Astrocyte (in vitro differentiated cells and primary cell): ENCODE data around the gene POU5F1. TPM values are rescaled to one million over a fixed set of nuclear protein-coding genes. Genes with fewer than 3 reads are reported as not detected.
A peak's percentile ranks its signal among the peaks of the same experiment; 100 is the strongest.

Experiments used
- DNase-seq: peaks from one replicate; pipeline ENCODE4 v3.0.0-alpha.2; 2010; ENCODE audit warnings: low read depth
- FAIRE-seq: peaks from 2 replicates; lab custom pipeline; 2011; peaks lifted over from hg19 to GRCh38; lab: Jason Lieb, UNC
- H2AFZ ChIP-seq: 2 replicates; pipeline ENCODE4 v1.6.0; 2012; ENCODE audit warnings: low read depth, low read length, inconsistent platforms
- H3K27ac ChIP-seq: 2 replicates; pipeline ENCODE4 v1.5.1; 2011; ENCODE audit warnings: low read depth, low read length, inconsistent platforms
- H3K27me3 ChIP-seq: 2 replicates; pipeline ENCODE4 v1.6.0; 2011; ENCODE audit warnings: low read length, inconsistent platforms; ENCODE audit not compliant: insufficient read depth
- H3K36me3 ChIP-seq: 2 replicates; pipeline ENCODE4 v1.5.1; 2011; ENCODE audit warnings: low read length, inconsistent platforms; ENCODE audit not compliant: insufficient read depth
- H3K4me1 ChIP-seq: 2 replicates; pipeline ENCODE4 v1.5.1; 2011; ENCODE audit warnings: low read length, inconsistent platforms; ENCODE audit not compliant: insufficient read depth
- H3K4me2 ChIP-seq: 2 replicates; pipeline ENCODE4 v1.6.0; 2012; ENCODE audit warnings: low read length, inconsistent platforms
- H3K4me3 ChIP-seq: 2 replicates; pipeline ENCODE4 v1.5.1; 2011; ENCODE audit warnings: low read depth, mild to moderate bottlenecking, low read length, inconsistent platforms; ENCODE audit not compliant: insufficient read depth
- H3K79me2 ChIP-seq: 2 replicates; pipeline ENCODE4 v1.6.0; 2012; ENCODE audit warnings: mild to moderate bottlenecking, low read length, inconsistent platforms; ENCODE audit not compliant: insufficient read depth
- H3K9ac ChIP-seq: 2 replicates; pipeline ENCODE4 v1.6.0; 2012; ENCODE audit warnings: mild to moderate bottlenecking, low read length, inconsistent platforms
- H3K9me3 ChIP-seq: 2 replicates; pipeline ENCODE4 v1.5.1; 2012; ENCODE audit warnings: low read depth, mild to moderate bottlenecking, low read length, inconsistent platforms; ENCODE audit not compliant: insufficient read depth
- H4K20me1 ChIP-seq: 2 replicates; pipeline ENCODE4 v1.6.0; 2012; ENCODE audit warnings: low read length, inconsistent platforms; ENCODE audit not compliant: insufficient read depth
- H3K27ac Mint-ChIP-seq: one replicate; pipeline ENCODE4 v1.8.0; 2021; ENCODE audit warnings: mild to moderate bottlenecking, mixed read lengths; ENCODE audit not compliant: unreplicated experiment
- H3K27me3 Mint-ChIP-seq: one replicate; pipeline ENCODE4 v1.8.0; 2021; ENCODE audit warnings: low read depth, mixed read lengths; ENCODE audit not compliant: unreplicated experiment
- H3K36me3 Mint-ChIP-seq: one replicate; pipeline ENCODE4 v1.8.0; 2021; ENCODE audit warnings: low read depth, mixed read lengths; ENCODE audit not compliant: unreplicated experiment
- H3K4me1 Mint-ChIP-seq: one replicate; pipeline ENCODE4 v1.8.0; 2021; ENCODE audit warnings: low read depth, mixed read lengths; ENCODE audit not compliant: unreplicated experiment
- H3K4me3 Mint-ChIP-seq: one replicate; pipeline ENCODE4 v1.8.0; 2021; ENCODE audit warnings: mild to moderate bottlenecking, moderate library complexity, mixed read lengths; ENCODE audit not compliant: unreplicated experiment
- H3K9me3 Mint-ChIP-seq: one replicate; pipeline ENCODE4 v1.8.0; 2021; ENCODE audit warnings: mild to moderate bottlenecking, mixed read lengths; ENCODE audit not compliant: unreplicated experiment
- CTCF ChIP-seq: IDR thresholded peaks from 2 replicates; pipeline ENCODE4 v1.5.1; 2011; ENCODE audit warnings: low read depth, mild to moderate bottlenecking, inconsistent platforms, low read length, moderate library complexity; ENCODE audit not compliant: insufficient read depth
- EZH2 ChIP-seq: IDR thresholded peaks from 2 replicates; pipeline ENCODE4 v1.6.1; 2012; ENCODE audit warnings: mild to moderate bottlenecking, low read length, inconsistent platforms; ENCODE audit not compliant: insufficient read depth
- total RNA-seq: library from RNA; stranded (reverse); gene quantifications from 2 replicates; pipeline ENCODE4 v1.2.1, GENCODE V29; 2021

The POU5F1 gene
- total RNA-seq, 1 donor from 2014 or later: 5.4 TPM

- no peak overlapping the region for H3K9ac ChIP-seq
- FAIRE-seq (no peak), DNase-seq (no peak)
- H3K4me3 ChIP-seq: no peak overlapping the region
- TF ChIP-seq EZH2 (no peak), CTCF (no peak)
- H3K9me3 ChIP-seq: no peaks in the 10 kb centered on the region
- peaks cover 13% of the 10 kb centered on the region for H3K4me1 ChIP-seq
- Mint-ChIP-seq H3K36me3 (peaks cover 3% of the 10 kb centered on the region), H3K4me3 (no peak overlapping the region), H3K27ac (no peak overlapping the region), H3K27me3 (peaks cover 11% of the 10 kb centered on the region), H3K9me3 (no peaks in the 10 kb centered on the region), H3K4me1 (peaks cover 2% of the 10 kb centered on the region)
- H3K27ac ChIP-seq: no peak overlapping the region
- H3K4me2 ChIP-seq: no peak overlapping the region
- no peaks in the 10 kb centered on the region for H3K27me3 ChIP-seq
- H3K36me3 ChIP-seq: no peaks in the 10 kb centered on the region
- peaks cover 16% of the 10 kb centered on the region for H3K79me2 ChIP-seq
- no peaks in the 10 kb centered on the region for H4K20me1 ChIP-seq
- H2AFZ ChIP-seq: no peak overlapping the region
Observed at GRCh38 chr6:31161216-31162126, 9.0 kb downstream of the POU5F1 start.

- Histone ChIP-seq H3K9ac (peak overlapping the region; percentile 82), H3K4me3 (peak overlapping the region; percentile 77), H3K4me1 (peaks cover 13% of the 10 kb centered on the region), H3K27me3 (no peaks in the 10 kb centered on the region), H3K9me3 (no peaks in the 10 kb centered on the region), H3K4me2 (peak overlapping the region; percentile 93), H4K20me1 (no peaks in the 10 kb centered on the region), H2AFZ (peak overlapping the region; percentile 92), H3K79me2 (peaks cover 16% of the 10 kb centered on the region), H3K27ac (peak overlapping the region; percentile 34), H3K36me3 (no peaks in the 10 kb centered on the region)
- peaks cover 2% of the 10 kb centered on the region for H3K4me1 Mint-ChIP-seq
- peaks cover 7% of the 10 kb centered on the region for H3K36me3 Mint-ChIP-seq
- peaks cover 6% of the 10 kb centered on the region for H3K27me3 Mint-ChIP-seq
- DNase-seq (peak; percentile 10), FAIRE-seq (no peak)
- peak overlapping the region; percentile 91 for H3K4me3 Mint-ChIP-seq
- peak overlapping the region; percentile 1 for H3K27ac Mint-ChIP-seq
- no peaks in the 10 kb centered on the region for H3K9me3 Mint-ChIP-seq
- TF ChIP-seq CTCF: no peak
- no peak for TF ChIP-seq EZH2
Observed at GRCh38 chr6:31158863-31159855, 11.3 kb downstream of the POU5F1 start.
